Measurements from ENCODE around the gene SLX9.

Gene SLX9

GRCh38 chr21:44903689-44904088 is 36.1 kb upstream of the SLX9 start:
- no peak overlapping the region for H3K9ac ChIP-seq (ENCODE audit: low read depth, low read length)
- H3K4me1 ChIP-seq (ENCODE audit: insufficient read depth, low read length), result no peaks in the 10 kb centered on the region
- no peak overlapping the region for H3K27ac ChIP-seq (ENCODE audit: low read length)
- no peak overlapping the region for H3K4me3 ChIP-seq (ENCODE audit: low read length)
- no peaks in the 10 kb centered on the region for H3K27me3 ChIP-seq (ENCODE audit: insufficient read depth, low read length)
- H3K9me3 ChIP-seq (ENCODE audit: insufficient read depth, low read depth, low read length), result 0 out of 2 replicates have a peak, but pooled peaks cover 5% of the 10 kb centered on the region
- H3K36me3 ChIP-seq (ENCODE audit: insufficient read depth, low read depth, low read length), result no peaks in the 10 kb centered on the region

GRCh38 chr21:44904141-44904923 is 35.5 kb upstream of the SLX9 start:
- Histone ChIP-seq H3K9me3 (ENCODE audit: insufficient read depth, low read depth, low read length) (0 out of 2 replicates have a peak, but pooled peaks cover 5% of the 10 kb centered on the region), H3K27ac (ENCODE audit: low read length) (no peak overlapping the region), H3K36me3 (ENCODE audit: insufficient read depth, low read depth, low read length) (no peaks in the 10 kb centered on the region), H3K9ac (ENCODE audit: low read depth, low read length) (no peak overlapping the region), H3K27me3 (ENCODE audit: insufficient read depth, low read length) (no peaks in the 10 kb centered on the region), H3K4me3 (ENCODE audit: low read length) (no peak overlapping the region), H3K4me1 (ENCODE audit: insufficient read depth, low read length) (no peaks in the 10 kb centered on the region)

GRCh38 chr21:44905016-44905727 is 34.7 kb upstream of the SLX9 start:
- no peaks in the 10 kb centered on the region for H3K4me1 ChIP-seq (ENCODE audit: insufficient read depth, low read length)
- no peak overlapping the region for H3K4me3 ChIP-seq (ENCODE audit: low read length)
- no peaks in the 10 kb centered on the region for H3K27me3 ChIP-seq (ENCODE audit: insufficient read depth, low read length)
- H3K27ac ChIP-seq (ENCODE audit: low read length), result no peak overlapping the region
- no peaks in the 10 kb centered on the region for H3K36me3 ChIP-seq (ENCODE audit: insufficient read depth, low read depth, low read length)
- H3K9ac ChIP-seq (ENCODE audit: low read depth, low read length), result no peak overlapping the region
- H3K9me3 ChIP-seq (ENCODE audit: insufficient read depth, low read depth, low read length), result 0 out of 2 replicates have a peak, but pooled peaks cover 5% of the 10 kb centered on the region

GRCh38 chr21:44905728-44906090 is 34.1 kb upstream of the SLX9 start:
- no peaks in the 10 kb centered on the region for H3K36me3 ChIP-seq (ENCODE audit: insufficient read depth, low read depth, low read length)
- no peaks in the 10 kb centered on the region for H3K4me1 ChIP-seq (ENCODE audit: insufficient read depth, low read length)
- H3K27me3 ChIP-seq (ENCODE audit: insufficient read depth, low read length), result no peaks in the 10 kb centered on the region
- no peak overlapping the region for H3K4me3 ChIP-seq (ENCODE audit: low read length)
- H3K27ac ChIP-seq (ENCODE audit: low read length), result no peak overlapping the region
- no peak overlapping the region for H3K9ac ChIP-seq (ENCODE audit: low read depth, low read length)
- 0 out of 2 replicates have a peak, but pooled peaks cover 5% of the 10 kb centered on the region for H3K9me3 ChIP-seq (ENCODE audit: insufficient read depth, low read depth, low read length)

- Histone ChIP-seq H3K4me3 (ENCODE audit: low read length) (no peak overlapping the region), H3K27me3 (ENCODE audit: insufficient read depth, low read length) (no peaks in the 10 kb centered on the region), H3K27ac (ENCODE audit: low read length) (no peak overlapping the region)
These were observed 32.4 kb upstream of the SLX9 start for GRCh38 chr21:44907225-44907965.

GRCh38 chr21:44907966-44908895 is 31.6 kb upstream of the SLX9 start:
- H3K9me3 ChIP-seq (ENCODE audit: insufficient read depth, low read depth, low read length), result no peaks in the 10 kb centered on the region
- no peaks in the 10 kb centered on the region for H3K36me3 ChIP-seq (ENCODE audit: insufficient read depth, low read depth, low read length)
- no peaks in the 10 kb centered on the region for H3K4me1 ChIP-seq (ENCODE audit: insufficient read depth, low read length)
- H3K27me3 ChIP-seq (ENCODE audit: insufficient read depth, low read length), result no peaks in the 10 kb centered on the region
- no peak overlapping the region for H3K4me3 ChIP-seq (ENCODE audit: low read length)
- H3K27ac ChIP-seq (ENCODE audit: low read length), result no peak overlapping the region
- no peak overlapping the region for H3K9ac ChIP-seq (ENCODE audit: low read depth, low read length)

More at GRCh38 chr21:44907225-44907965, 32.4 kb upstream of the SLX9 start:
- H3K36me3 ChIP-seq (ENCODE audit: insufficient read depth, low read depth, low read length), result no peaks in the 10 kb centered on the region
- H3K4me1 ChIP-seq (ENCODE audit: insufficient read depth, low read length), result no peaks in the 10 kb centered on the region
- H3K9ac ChIP-seq (ENCODE audit: low read depth, low read length), result no peak overlapping the region
- 0 out of 2 replicates have a peak, but pooled peaks cover 1% of the 10 kb centered on the region for H3K9me3 ChIP-seq (ENCODE audit: insufficient read depth, low read depth, low read length)

GRCh38 chr21:44908908-44909307 is 30.9 kb upstream of the SLX9 start:
- H3K4me1 ChIP-seq (ENCODE audit: insufficient read depth, low read length), result no peaks in the 10 kb centered on the region
- no peak overlapping the region for H3K27ac ChIP-seq (ENCODE audit: low read length)
- H3K4me3 ChIP-seq (ENCODE audit: low read length), result no peak overlapping the region
- no peak overlapping the region for H3K9ac ChIP-seq (ENCODE audit: low read depth, low read length)
- H3K27me3 ChIP-seq (ENCODE audit: insufficient read depth, low read length), result no peaks in the 10 kb centered on the region
- no peaks in the 10 kb centered on the region for H3K36me3 ChIP-seq (ENCODE audit: insufficient read depth, low read depth, low read length)
- no peaks in the 10 kb centered on the region for H3K9me3 ChIP-seq (ENCODE audit: insufficient read depth, low read depth, low read length)

GRCh38 chr21:44909719-44910118 is 30.1 kb upstream of the SLX9 start:
- Histone ChIP-seq H3K4me3 (ENCODE audit: low read length) (no peak overlapping the region), H3K36me3 (ENCODE audit: insufficient read depth, low read depth, low read length) (no peaks in the 10 kb centered on the region), H3K4me1 (ENCODE audit: insufficient read depth, low read length) (no peaks in the 10 kb centered on the region), H3K27me3 (ENCODE audit: insufficient read depth, low read length) (no peaks in the 10 kb centered on the region), H3K9me3 (ENCODE audit: insufficient read depth, low read depth, low read length) (no peaks in the 10 kb centered on the region), H3K9ac (ENCODE audit: low read depth, low read length) (no peak overlapping the region), H3K27ac (ENCODE audit: low read length) (no peak overlapping the region)

- no peak overlapping the region for H3K9ac ChIP-seq (ENCODE audit: low read depth, low read length)
- no peaks in the 10 kb centered on the region for H3K9me3 ChIP-seq (ENCODE audit: insufficient read depth, low read depth, low read length)
- H3K4me3 ChIP-seq (ENCODE audit: low read length), result no peak overlapping the region
- H3K4me1 ChIP-seq (ENCODE audit: insufficient read depth, low read length), result no peaks in the 10 kb centered on the region
- H3K27me3 ChIP-seq (ENCODE audit: insufficient read depth, low read length), result no peaks in the 10 kb centered on the region
- no peaks in the 10 kb centered on the region for H3K36me3 ChIP-seq (ENCODE audit: insufficient read depth, low read depth, low read length)
- H3K27ac ChIP-seq (ENCODE audit: low read length), result no peak overlapping the region
These were observed 29.4 kb upstream of the SLX9 start for GRCh38 chr21:44910229-44911067.

- H3K4me3 ChIP-seq (ENCODE audit: low read length), result no peak overlapping the region
- no peaks in the 10 kb centered on the region for H3K4me1 ChIP-seq (ENCODE audit: insufficient read depth, low read length)
- H3K27ac ChIP-seq (ENCODE audit: low read length), result no peak overlapping the region
- H3K9ac ChIP-seq (ENCODE audit: low read depth, low read length), result no peak overlapping the region
- no peaks in the 10 kb centered on the region for H3K27me3 ChIP-seq (ENCODE audit: insufficient read depth, low read length)
- no peaks in the 10 kb centered on the region for H3K36me3 ChIP-seq (ENCODE audit: insufficient read depth, low read depth, low read length)
- no peaks in the 10 kb centered on the region for H3K9me3 ChIP-seq (ENCODE audit: insufficient read depth, low read depth, low read length)
These were observed 28.8 kb upstream of the SLX9 start for GRCh38 chr21:44911068-44911383.

All from iPS-20b (cell line).